ENCODE data around the gene UGT2B7. TPM values are rescaled to one million over a fixed set of nuclear protein-coding genes. Genes with fewer than 3 reads are reported as not detected.

Gene UGT2B7
- total and polyA plus RNA-seq, 2 experiments from 2014 or later = not detected

- TF ChIP-seq ZNF462 (CRISPR knock-in tag; IDR thresholded peaks at IDR 0.05) (no peak), ZNF114 (CRISPR knock-in tag; IDR thresholded peaks at IDR 0.05) (no peak), REST (IDR thresholded peaks at IDR 0.05; ENCODE audit: unreplicated experiment) (no peak), CREB1 (CRISPR knock-in tag; IDR thresholded peaks at IDR 0.05; ENCODE audit: low read depth) (no peak)
These were observed 28.7 kb downstream of the UGT2B7 start (continued) for GRCh38 chr4:69124941-69125340.

- Mint-ChIP-seq H3K27ac (no peak overlapping the region), H3K9me3 (no peaks in the 10 kb centered on the region; the same call in 2 of the 3 replicates), H3K27me3 (ENCODE audit: insufficient read depth, low read depth, poor library complexity) (no peaks in the 10 kb centered on the region), H3K4me1 (no peaks in the 10 kb centered on the region), H3K36me3 (ENCODE audit: low read depth) (no peaks in the 10 kb centered on the region), H3K4me3 (no peak overlapping the region)
- no peak overlapping the region for H3K27ac ChIP-seq (ENCODE audit: low read depth)
- H3K79me2 ChIP-seq (replicated peaks; ENCODE audit: insufficient read depth) = no peaks in the 10 kb centered on the region
- DNase-seq (ENCODE audit: low spot score) = no peak
- H4K20me1 ChIP-seq (replicated peaks; ENCODE audit: insufficient read depth) = no peaks in the 10 kb centered on the region
- no peaks in the 10 kb centered on the region for H3K4me1 ChIP-seq (ENCODE audit: insufficient read depth)
- H3K27me3 ChIP-seq (ENCODE audit: insufficient read depth) = no peaks in the 10 kb centered on the region
- H3K4me3 ChIP-seq = no peak overlapping the region
- H3F3A ChIP-seq (replicated peaks; ENCODE audit: low read depth) = no peaks in the 10 kb centered on the region
- H3K4me2 ChIP-seq = no peak overlapping the region
- TF ChIP-seq CREB1 (CRISPR knock-in tag; IDR thresholded peaks at IDR 0.05; ENCODE audit: low read depth) = no peak
- TF ChIP-seq STAT1 (IDR thresholded peaks at IDR 0.05; ENCODE audit: unreplicated experiment) = no peak
- TF ChIP-seq NANOG (IDR thresholded peaks at IDR 0.05; ENCODE audit: borderline replicate concordance) = no peak
- TF ChIP-seq ZNF114 (CRISPR knock-in tag; IDR thresholded peaks at IDR 0.05) = no peak
- TF ChIP-seq EZH2 (IDR thresholded peaks at IDR 0.05; ENCODE audit: low read depth, unreplicated experiment) = no peak
- no peaks in the 10 kb centered on the region for H3K36me3 ChIP-seq (ENCODE audit: insufficient read depth)
- H3K9me2 ChIP-seq (ENCODE audit: insufficient read depth) = no peaks in the 10 kb centered on the region
- ATAC-seq = no peak
- H2AFZ ChIP-seq = no peak overlapping the region; the same call in 1 of the 2 replicates
These were observed 29.8 kb downstream of the UGT2B7 start for GRCh38 chr4:69126024-69126423.

All from GM23338 (cell line).